ENCODE measurements around the gene PLAC8. TPM values are rescaled to one million over a fixed set of nuclear protein-coding genes. Genes with fewer than 3 reads are reported as not detected.

PLAC8 gene
- polyA plus RNA-seq, 1 donor (not counting 4 experiments of a cell fraction or from before 2014, with no cell fraction given), result 1.5 TPM

DNA sequence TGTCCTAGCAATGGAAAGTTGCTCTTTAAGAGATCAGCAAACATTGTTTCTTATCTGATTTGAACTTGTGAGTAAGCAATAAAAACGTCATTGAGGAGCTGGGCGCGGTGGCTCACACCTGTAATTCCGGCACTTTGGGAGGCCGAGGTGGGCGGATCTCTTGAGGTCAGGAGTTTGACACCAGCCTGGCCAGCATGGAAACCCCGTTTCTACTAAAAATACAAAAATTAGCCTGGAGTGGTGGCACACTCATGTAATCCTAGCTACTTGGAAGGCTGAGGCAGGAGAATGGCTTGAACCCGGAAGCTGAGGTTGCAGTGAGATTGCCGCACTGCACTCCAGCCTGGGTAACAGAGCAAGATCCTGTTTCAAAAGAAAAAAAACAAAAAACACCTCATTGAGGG is 11.2 kb upstream of the PLAC8 start:
- Histone ChIP-seq H3K9ac (ENCODE audit: control insufficient read depth, extremely low read depth, insufficient read depth, low read length) (no peak overlapping the region), H3K79me2 (ENCODE audit: control insufficient read depth, insufficient read depth, low read length) (no peaks in the 10 kb centered on the region), H2AFZ (ENCODE audit: control insufficient read depth, low read length) (no peak overlapping the region), H3K4me3 (ENCODE audit: control insufficient read depth in 2 of 3, extremely low read depth in 1 of 3, insufficient read depth in 2 of 3, low read depth in 1 of 3, low read length in 3 of 3) (no peak overlapping the region), H3K9me3 (ENCODE audit: control insufficient read depth, low read depth, low read length) (no peaks in the 10 kb centered on the region), H3K27ac (ENCODE audit: control insufficient read depth, insufficient read depth, low read length) (no peak overlapping the region), H3K4me1 (ENCODE audit: control insufficient read depth, extremely low read depth, insufficient read depth, low read length) (peaks cover 10% of the 10 kb centered on the region), H3K9me1 (ENCODE audit: control insufficient read depth, extremely low read depth, insufficient read depth, low read length) (no peaks in the 10 kb centered on the region), H3K27me3 (ENCODE audit: control insufficient read depth, extremely low read depth, insufficient read depth, low read length) (no peaks in the 10 kb centered on the region), H4K20me1 (ENCODE audit: control insufficient read depth, extremely low read depth, insufficient read depth, low read length) (no peaks in the 10 kb centered on the region), H3K36me3 (ENCODE audit: control insufficient read depth in 2 of 2, extremely low read depth in 1 of 2, insufficient read depth in 2 of 2, low read length in 2 of 2) (no peaks in the 10 kb centered on the region), H3K4me2 (ENCODE audit: control insufficient read depth, extremely low read depth, insufficient read depth, low read depth, low read length) (no peak overlapping the region)
- dilution Hi-C loops (cut with MboI; ENCODE audit: extremely low pct_ligation_motif_present, low sequenced_read_pairs), result no loop called here
- no peak for TF ChIP-seq EZH2 (IDR thresholded peaks at IDR 0.05; ENCODE audit: low read length)
- TF ChIP-seq, protein P1, sequence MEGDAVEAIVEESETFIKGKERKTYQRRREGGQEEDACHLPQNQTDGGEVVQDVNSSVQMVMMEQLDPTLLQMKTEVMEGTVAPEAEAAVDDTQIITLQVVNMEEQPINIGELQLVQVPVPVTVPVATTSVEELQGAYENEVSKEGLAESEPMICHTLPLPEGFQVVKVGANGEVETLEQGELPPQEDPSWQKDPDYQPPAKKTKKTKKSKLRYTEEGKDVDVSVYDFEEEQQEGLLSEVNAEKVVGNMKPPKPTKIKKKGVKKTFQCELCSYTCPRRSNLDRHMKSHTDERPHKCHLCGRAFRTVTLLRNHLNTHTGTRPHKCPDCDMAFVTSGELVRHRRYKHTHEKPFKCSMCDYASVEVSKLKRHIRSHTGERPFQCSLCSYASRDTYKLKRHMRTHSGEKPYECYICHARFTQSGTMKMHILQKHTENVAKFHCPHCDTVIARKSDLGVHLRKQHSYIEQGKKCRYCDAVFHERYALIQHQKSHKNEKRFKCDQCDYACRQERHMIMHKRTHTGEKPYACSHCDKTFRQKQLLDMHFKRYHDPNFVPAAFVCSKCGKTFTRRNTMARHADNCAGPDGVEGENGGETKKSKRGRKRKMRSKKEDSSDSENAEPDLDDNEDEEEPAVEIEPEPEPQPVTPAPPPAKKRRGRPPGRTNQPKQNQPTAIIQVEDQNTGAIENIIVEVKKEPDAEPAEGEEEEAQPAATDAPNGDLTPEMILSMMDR (optimal IDR thresholded peaks at IDR 0.05 in 1 of 3, IDR thresholded peaks at IDR 0.05 in 1 of 3, conservative IDR thresholded peaks at IDR 0.05 in 1 of 3; ENCODE audit: extremely low read depth in 1 of 3, insufficient read depth in 2 of 3, low read length in 3 of 3), result no peak
- FAIRE-seq, result no peak
- DNase-seq (ENCODE audit: low read depth, low spot score), result no peak

DNA sequence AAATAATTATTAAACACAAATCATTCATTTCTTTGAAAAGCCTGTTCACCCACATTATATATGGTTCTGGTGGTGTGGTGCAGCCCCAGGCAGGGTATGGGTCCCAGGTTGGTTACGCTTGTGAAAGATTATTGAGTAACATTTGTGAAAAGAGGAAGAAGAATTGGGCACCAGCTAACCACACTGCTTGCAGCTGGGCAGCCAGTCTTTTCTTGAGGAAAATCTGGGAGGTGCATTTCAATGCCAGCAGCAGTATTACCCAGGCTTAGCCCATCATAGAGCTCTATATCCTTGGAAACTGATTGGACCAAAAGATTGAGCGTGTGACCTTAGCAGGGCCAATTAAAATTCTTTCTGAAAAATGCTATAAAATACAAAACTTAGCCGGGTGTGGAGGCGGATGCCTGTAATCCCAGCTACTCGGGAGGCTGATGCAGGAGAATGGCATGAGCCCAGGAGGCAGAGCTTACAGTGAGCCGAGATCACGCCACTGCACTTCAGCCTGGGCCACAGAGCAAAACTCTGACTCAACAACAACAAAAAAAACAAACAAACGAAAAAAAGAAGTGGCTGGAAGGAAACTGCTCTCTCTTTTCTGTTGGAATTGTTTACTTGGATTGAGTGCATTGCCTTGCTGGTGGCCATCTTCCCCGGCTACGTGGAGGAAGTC is 9.7 kb upstream of the PLAC8 start:
- H3K79me2 ChIP-seq (ENCODE audit: control insufficient read depth, insufficient read depth, low read length), result no peaks in the 10 kb centered on the region
- no peaks in the 10 kb centered on the region for H3K9me1 ChIP-seq (ENCODE audit: control insufficient read depth, extremely low read depth, insufficient read depth, low read length)
- no peaks in the 10 kb centered on the region for H3K27me3 ChIP-seq (ENCODE audit: control insufficient read depth, extremely low read depth, insufficient read depth, low read length)
- no peak overlapping the region for H2AFZ ChIP-seq (ENCODE audit: control insufficient read depth, low read length)
- H3K36me3 ChIP-seq (ENCODE audit: control insufficient read depth in 2 of 2, extremely low read depth in 1 of 2, insufficient read depth in 2 of 2, low read length in 2 of 2), result no peaks in the 10 kb centered on the region
- H3K4me2 ChIP-seq (ENCODE audit: control insufficient read depth, extremely low read depth, insufficient read depth, low read depth, low read length), result no peak overlapping the region
- H3K9ac ChIP-seq (ENCODE audit: control insufficient read depth, extremely low read depth, insufficient read depth, low read length), result no peak overlapping the region
- dilution Hi-C loops (cut with MboI; ENCODE audit: extremely low pct_ligation_motif_present, low sequenced_read_pairs), result no loop called here
- H3K9me3 ChIP-seq (ENCODE audit: control insufficient read depth, low read depth, low read length), result no peaks in the 10 kb centered on the region
- no peak overlapping the region for H3K27ac ChIP-seq (ENCODE audit: control insufficient read depth, insufficient read depth, low read length)
- H4K20me1 ChIP-seq (ENCODE audit: control insufficient read depth, extremely low read depth, insufficient read depth, low read length), result no peaks in the 10 kb centered on the region
- peaks cover 10% of the 10 kb centered on the region for H3K4me1 ChIP-seq (ENCODE audit: control insufficient read depth, extremely low read depth, insufficient read depth, low read length)
- no peak for TF ChIP-seq EZH2 (IDR thresholded peaks at IDR 0.05; ENCODE audit: low read length)
- TF ChIP-seq, protein P1 (optimal IDR thresholded peaks at IDR 0.05 in 1 of 3, IDR thresholded peaks at IDR 0.05 in 1 of 3, conservative IDR thresholded peaks at IDR 0.05 in 1 of 3; ENCODE audit: extremely low read depth in 1 of 3, insufficient read depth in 2 of 3, low read length in 3 of 3), result no peak
- DNase-seq (ENCODE audit: low read depth, low spot score) (no peak), FAIRE-seq (no peak)
- no peak overlapping the region for H3K4me3 ChIP-seq (ENCODE audit: control insufficient read depth in 2 of 3, extremely low read depth in 1 of 3, insufficient read depth in 2 of 3, low read depth in 1 of 3, low read length in 3 of 3)

All from keratinocyte (primary cell).